Activated CD4-positive, CD25-positive, alpha-beta regulatory T cell treated with anti-CD3 and anti-CD28 coated beads, Interleukin-2, amount 50 U/mL, for 72 hours (primary cell): ENCODE measurements around the gene ENKD1.

Source experiments
- DNase-seq: peaks from one replicate; pipeline ENCODE4 v3.0.0; 2021

ENKD1 gene

GRCh38 chr16:67648764-67649407, 17.7 kb downstream of the ENKD1 start:
- DNase-seq = no peak

DNA sequence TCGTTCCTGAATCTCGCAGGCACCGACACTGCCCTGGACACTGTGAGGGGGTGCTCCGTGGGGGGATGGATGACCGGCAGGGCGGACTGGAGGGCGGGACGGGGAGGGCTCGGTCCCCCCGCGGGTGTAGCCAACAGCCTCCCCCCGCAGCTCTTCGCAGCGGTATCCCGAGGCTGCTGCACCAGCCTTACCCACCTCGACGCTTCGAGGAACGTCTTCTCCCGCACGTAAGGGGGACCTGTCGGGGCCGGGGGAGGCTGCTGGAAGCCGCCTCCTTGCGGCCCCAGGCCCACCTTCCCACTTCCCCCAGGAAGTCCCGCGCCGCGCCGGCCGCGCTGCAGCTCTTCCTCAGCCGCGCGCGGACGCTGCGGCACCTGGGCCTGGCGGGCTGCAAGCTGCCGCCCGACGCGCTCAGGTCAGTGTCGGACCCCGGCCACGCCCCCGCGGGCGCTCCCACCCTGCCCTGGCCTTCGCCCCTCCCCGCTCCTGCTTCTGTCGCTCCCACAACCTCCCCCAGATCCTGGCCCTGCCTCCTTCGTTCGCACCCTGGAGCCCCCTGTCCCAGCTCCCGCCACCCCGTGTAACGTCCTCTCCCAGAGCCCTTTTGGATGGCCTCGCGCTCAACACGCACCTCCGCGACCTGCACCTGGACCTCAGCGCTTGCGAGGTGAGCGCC, 18.3 kb downstream of the ENKD1 start:
- no peak for DNase-seq

- DNase-seq = no peak
Observed at GRCh38 chr16:67647681-67648080, 18.9 kb downstream of the ENKD1 start.

- DNase-seq = no peak
Observed at GRCh38 chr16:67647111-67647651, 19.4 kb downstream of the ENKD1 start.

- no peak for DNase-seq
Observed at GRCh38 chr16:67645397-67646121, 21.0 kb downstream of the ENKD1 start.

DNA sequence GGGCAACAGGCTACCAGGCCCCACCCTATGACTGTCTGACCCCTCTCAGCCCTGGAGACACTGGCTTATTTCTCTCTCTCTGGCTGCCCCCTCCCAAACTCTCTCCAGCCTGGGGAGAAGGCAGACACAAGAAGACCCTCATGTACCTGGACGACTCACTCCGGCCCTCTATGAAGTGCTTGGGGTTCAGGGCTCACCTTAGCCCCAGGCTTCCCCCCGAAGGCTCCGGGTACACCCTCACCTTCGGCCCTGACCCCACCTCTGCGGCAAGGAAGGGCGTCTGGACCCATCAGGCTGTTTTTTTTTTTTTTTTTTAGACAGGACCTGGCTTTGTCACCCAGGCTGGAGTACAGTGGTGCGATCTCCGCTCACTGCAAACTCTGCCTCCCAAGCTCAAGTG, 22.5 kb downstream of the ENKD1 start:
- DNase-seq = no peak

DNA sequence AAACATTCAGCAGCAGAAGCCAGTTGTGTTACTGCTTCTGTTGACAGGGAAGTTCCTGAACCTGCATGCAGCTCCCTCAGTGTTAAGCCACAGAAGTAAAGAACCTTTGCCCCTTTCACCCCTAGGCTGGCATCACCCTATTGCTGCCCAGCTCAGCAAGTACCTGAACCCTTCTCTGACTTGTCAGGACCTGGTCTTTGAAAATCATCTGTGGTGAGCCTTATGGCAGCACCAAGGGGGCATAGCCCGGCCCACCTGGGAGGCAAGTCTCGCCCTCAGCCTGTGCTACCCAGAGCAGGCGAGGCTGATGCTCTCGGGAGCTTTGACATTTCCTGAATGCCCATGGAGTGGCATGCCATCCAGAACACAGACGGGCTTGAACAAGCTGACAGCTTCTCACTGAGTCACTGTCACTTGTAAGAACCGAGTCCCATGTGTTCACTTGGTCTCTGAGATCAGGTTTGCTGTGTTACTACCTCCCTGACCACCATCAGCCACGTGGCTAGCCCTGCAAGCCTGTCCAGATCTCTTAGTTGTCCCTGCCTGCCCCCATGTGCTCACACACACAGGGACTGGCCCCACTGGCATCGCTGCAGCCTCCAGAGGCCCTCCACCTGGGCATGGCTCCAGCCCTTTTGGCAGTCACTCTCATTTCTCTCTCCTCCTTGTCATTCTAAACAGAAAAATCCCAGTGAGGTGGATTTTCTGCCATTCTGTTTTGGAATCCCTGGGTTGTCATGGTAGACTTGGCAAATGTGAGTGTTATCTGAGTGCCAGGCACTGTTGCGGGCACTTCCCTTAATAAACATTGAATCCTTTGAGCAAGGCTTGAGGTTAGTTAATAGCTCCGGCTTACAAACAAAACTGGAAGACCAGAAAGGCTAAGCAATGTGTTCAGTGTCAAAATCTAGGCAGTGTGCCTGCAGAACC, 24.5 kb downstream of the ENKD1 start:
- no peak for DNase-seq

GRCh38 chr16:67637625-67638024, 28.9 kb downstream of the ENKD1 start:
- DNase-seq = no peak

GRCh38 chr16:67636713-67637112, 29.8 kb downstream of the ENKD1 start:
- DNase-seq = no peak

DNA sequence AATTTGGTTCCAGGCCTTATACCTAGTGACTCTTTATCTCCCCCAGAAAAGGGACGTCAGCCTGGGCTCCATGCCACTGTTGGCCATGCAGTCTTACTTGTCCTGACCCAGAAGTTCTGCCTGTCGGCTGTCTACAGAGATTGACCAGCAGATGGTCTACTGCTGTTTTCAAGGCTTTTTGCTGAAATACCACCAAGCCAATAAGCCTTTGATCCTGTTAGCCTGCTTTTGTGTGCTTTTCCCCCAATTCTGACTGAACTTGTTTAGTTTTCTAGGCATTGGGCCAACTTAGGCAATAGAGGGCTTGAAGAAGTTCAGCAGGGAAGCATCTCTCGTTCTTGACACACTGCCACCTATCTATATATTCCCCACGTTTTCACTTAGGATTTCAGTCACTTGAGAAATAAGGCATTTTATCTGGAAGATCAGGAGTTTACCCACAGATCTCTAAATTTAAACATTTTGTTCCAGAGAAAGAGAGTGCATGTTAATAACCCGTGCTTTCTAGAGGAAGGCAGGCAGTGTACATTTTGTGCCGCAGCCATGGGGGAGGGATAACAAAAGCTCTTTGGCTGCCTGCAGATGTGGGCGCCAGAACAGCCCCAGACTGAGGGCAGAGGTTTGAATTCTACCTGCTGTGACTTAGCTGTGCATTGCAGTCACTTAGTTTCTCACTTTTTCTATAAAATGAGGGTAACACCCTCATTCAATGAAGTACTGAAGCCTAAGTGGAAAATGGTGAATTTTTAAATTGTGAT, 34.0 kb downstream of the ENKD1 start:
- DNase-seq = no peak

GRCh38 chr16:67628216-67628615, 38.3 kb downstream of the ENKD1 start:
- DNase-seq = no peak

DNA sequence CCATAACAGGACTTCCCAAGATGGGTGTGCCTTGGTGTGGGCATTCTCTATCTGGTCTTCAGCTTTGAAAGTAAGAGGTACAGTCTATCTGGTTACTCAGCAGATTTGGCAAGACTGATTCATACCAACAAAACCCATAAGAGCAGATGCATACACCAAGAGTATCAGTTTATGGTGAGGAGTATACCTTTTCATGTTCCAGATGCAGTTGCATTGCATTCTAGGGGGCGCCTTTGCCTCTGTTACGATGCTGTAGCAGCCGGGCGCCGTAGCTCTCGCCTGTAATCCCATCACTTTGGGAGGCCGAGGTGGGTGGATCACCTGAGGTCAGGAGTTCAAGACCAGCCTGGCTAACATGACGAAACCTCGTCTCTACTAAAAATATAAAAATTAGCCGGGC, 52.7 kb downstream of the ENKD1 start:
- DNase-seq = no peak
